ENCODE measurements around the gene C5AR1.
"Not testable (repeated sequence)": the region's sequence is repeated elsewhere in the genome, so short reads cannot be mapped to it uniquely, and the experiment has no call there.

The C5AR1 gene

GRCh38 chr19:47331490-47331889 is 21.8 kb downstream of the C5AR1 start:
- no peak for DNase-seq (ENCODE audit: low read depth in 2 of 3, low spot score in 2 of 3)

DNA sequence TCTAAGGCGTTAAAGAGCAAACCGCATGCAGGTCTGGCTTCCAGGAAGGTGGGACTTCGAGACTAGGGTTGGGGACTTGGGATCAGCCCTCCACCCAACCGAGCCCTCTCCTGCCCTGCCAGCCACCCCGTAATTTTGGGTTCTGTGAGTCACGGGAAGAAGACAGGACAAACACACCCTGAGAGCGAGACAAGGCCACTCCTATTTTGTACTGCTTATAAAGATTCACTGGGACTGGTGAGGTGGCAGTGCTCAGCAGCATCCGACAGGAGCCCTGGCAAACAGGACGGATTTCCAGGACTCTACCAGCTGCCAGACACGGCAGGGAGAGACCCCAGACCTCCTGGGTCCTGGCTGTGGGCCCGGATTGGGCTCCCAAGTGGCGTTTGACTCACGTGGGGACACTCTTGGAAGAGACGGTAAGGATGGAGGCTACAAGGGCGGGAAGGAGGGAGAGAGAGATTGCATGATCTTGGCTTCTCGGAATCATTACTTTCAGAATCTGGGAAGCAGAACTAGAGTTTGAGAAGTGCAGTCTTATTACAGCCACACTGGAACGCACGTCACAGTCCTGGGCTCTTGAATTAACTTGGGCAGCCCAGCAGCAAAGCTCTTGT is 22.4 kb downstream of the C5AR1 start, which contains the start of gene C5AR2:
Gene C5AR2, plus strand, starts transcription at position 245 of the 617 bp plus-strand sequence. CDS start 8,625 bp downstream, outside the sequence.
- DNase-seq (ENCODE audit: low read depth in 2 of 3, low spot score in 2 of 3): no peak

- not testable (repeated sequence) for DNase-seq (ENCODE audit: low read depth in 2 of 3, low spot score in 2 of 3)
Measured at GRCh38 chr19:47336765-47337718, 27.4 kb downstream of the C5AR1 start.

- DNase-seq (ENCODE audit: low read depth in 2 of 3, low spot score in 2 of 3): no peak
Measured at GRCh38 chr19:47339196-47339880, 29.7 kb downstream of the C5AR1 start.

- DNase-seq (ENCODE audit: low read depth in 2 of 3, low spot score in 2 of 3): no peak
Measured at GRCh38 chr19:47340477-47341208, 31.0 kb downstream of the C5AR1 start.

DNA sequence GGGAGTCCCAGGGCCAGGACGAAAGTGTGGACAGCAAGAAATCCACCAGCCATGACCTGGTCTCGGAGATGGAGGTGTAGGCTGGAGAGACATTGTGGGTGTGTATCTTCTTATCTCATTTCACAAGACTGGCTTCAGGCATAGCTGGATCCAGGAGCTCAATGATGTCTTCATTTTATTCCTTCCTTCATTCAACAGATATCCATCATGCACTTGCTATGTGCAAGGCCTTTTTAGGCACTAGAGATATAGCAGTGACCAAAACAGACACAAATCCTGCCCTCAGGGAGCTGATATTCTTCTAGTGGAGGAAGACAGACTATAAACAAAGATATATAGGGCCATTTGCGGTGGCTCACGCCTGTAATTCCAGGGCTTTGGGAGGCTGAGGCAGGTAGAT is 32.1 kb downstream of the C5AR1 start:
- DNase-seq (ENCODE audit: low read depth in 2 of 3, low spot score in 2 of 3): no peak

DNA sequence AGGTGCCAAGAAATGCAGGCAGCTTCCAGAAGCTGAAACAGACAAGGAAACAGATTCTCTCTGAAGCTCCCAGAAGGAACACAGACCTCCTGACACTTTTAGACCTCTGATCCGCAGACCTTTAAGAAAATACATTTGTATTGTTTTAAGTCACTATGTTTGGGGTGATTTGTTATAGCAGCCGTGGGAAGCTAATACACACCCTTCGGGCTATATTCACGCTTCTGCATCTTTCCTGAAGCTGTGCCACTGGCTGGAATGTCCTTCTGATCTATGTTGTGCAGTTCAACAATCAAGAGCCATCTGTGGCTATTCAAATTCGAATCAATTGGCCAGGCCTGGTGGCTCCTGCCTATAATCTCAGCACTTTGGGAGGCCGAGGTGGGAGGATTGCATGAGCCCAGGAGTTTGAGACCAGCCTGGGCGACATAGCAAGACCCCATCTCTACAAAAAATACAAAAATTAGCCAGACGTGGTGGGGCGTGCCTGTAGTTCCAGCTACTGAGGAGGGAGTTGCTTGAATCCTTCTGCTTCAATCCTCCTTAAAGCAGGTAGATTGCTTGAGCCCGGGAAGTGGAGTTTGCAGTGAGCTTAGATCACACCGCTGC is 33.6 kb downstream of the C5AR1 start:
- DNase-seq (ENCODE audit: low read depth in 2 of 3, low spot score in 2 of 3): no peak

DNA sequence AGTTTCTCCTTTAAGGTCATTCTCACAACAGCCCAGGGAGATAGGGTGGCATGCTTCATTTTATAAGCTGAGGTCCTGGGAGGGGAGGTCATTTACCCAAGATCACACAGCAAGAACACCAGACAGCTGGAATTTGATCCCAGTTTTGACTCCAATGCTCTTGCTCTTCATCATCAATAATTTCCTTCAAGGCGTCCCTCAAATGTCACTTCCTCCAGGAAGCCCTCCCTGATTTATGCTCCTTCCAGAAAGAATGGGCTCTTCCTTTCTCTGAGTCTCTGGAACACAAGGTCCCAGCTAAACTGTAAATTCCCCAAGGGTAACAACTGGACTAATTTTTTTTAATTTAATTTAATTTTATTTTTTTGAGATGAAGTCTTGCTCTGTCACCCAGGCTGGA is 34.8 kb downstream of the C5AR1 start:
- DNase-seq (ENCODE audit: low read depth in 2 of 3, low spot score in 2 of 3): no peak

DNA sequence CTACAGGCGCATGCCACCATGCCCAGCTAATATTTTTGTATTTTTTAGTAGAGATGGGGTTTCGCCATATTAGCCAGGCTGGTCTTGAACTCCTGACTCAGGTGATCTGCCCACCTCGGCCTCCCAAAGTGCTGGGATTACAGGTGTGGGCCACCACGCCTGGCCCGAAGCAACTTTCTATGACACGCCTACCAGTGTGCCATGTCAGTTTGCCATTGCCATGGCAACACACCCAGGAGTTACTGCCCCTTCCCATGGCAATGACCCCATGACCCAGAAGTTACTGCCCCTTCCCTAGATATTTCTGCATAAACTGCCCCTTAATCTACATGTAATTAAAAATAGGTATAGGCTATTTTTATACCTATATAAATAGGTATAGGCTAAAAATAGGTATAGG is 36.4 kb downstream of the C5AR1 start:
- DNase-seq (ENCODE audit: low read depth in 2 of 3, low spot score in 2 of 3): not testable (repeated sequence)

DNA sequence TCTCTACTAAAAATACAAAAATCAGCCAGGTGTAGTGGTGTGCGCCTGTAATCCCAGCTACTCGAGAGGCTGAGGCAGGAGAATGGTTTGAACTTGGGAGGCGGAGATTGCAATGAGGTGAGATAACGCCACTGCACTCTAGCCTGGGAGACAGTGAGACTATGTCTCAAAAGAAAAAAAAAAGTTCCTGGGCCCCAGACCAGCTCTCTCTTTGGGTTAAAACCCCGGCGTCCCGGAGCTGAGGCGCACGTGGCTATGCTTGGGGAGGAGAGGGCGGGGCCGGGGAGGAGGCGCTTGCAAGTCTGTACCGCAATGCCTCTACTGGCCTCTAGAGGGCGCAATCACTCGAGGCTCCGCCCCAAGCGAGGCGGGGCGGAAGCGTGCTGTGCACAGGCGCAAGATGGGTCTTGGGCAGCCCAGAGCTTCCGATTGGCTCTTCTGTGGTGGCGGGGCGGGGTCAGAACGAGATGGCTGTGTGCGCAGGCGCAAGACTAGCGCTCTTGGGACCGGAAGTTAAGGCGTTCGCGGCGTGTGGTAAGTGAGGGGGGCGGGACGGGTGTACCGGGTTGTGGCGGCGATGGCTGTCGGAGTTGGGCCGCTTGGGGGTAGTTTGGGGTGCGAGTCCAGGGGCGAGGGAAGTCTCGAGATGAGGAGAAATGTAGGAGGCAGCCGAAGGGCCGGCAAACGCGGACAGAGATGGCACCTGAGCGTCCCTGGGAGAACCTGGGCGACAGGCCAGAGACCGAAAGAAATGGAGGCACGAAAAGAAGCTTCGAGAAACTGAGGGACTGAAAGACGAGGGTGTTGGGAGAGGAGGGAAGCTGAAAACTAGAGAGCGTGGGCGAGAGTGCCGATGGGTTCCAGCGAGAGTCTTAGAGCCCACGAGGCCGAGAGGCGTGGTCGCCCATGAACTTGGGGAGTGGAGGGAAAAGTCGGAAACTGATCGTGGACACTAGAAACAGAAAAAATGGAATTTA is 39.4 kb downstream of the C5AR1 start, which contains the start of gene DHX34:
Gene DHX34, plus strand, starts transcription at position 497 of the 977 bp plus-strand sequence. CDS start 3,716 bp downstream, outside the sequence.
- DNase-seq (ENCODE audit: low read depth in 2 of 3, low spot score in 2 of 3): peak; percentile 95 to 98 (median 98)

DNA sequence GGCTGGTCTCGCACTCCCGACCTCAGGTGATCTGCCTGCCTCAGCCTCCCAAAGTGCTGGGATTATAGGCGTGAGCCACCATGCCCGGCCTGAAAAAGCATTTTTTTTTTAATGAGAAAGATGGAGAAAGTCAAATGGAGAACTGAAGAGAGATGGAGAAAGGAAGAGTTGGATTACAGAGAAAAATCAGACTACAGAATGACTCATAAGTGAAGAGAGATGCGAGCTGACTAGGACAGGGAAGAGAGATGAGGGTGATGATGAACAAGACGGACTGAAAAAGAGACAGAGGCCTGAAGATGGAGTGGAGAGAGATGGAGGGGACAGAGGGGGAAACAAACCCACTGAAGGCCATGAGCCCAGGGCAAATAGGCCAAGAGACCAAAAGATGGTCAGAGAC is 41.0 kb downstream of the C5AR1 start:
- DNase-seq (ENCODE audit: low read depth in 2 of 3, low spot score in 2 of 3): no peak

- no peak for DNase-seq (ENCODE audit: low read depth in 2 of 3, low spot score in 2 of 3)
Measured at GRCh38 chr19:47351548-47351947, 41.9 kb downstream of the C5AR1 start.

- no peak for DNase-seq (ENCODE audit: low read depth in 2 of 3, low spot score in 2 of 3)
Measured at GRCh38 chr19:47352095-47352494, 42.4 kb downstream of the C5AR1 start.

- DNase-seq (ENCODE audit: low read depth in 2 of 3, low spot score in 2 of 3): no peak
Measured at GRCh38 chr19:47353307-47353712, 43.6 kb downstream of the C5AR1 start.

DNA sequence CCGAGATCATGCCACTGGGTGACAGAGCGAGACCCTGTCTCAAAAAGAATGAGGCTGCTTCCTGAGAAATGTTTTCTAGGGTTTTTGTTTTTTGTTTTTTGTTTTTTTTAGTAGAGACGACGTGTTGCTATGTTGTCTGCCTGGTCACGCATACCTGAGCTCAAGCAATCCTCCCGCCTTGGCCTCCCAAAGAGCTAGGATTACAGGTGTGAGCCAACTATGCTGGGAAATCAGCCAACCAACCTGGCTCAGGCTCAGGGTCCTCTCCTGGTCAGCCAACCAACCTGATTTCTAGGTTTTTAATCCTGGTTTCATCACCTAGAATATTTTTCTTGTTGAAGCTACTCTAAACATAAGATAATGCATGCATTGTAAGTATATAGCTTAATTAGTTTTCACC is 47.2 kb downstream of the C5AR1 start:
- no peak for DNase-seq (ENCODE audit: low read depth in 2 of 3, low spot score in 2 of 3)

DNA sequence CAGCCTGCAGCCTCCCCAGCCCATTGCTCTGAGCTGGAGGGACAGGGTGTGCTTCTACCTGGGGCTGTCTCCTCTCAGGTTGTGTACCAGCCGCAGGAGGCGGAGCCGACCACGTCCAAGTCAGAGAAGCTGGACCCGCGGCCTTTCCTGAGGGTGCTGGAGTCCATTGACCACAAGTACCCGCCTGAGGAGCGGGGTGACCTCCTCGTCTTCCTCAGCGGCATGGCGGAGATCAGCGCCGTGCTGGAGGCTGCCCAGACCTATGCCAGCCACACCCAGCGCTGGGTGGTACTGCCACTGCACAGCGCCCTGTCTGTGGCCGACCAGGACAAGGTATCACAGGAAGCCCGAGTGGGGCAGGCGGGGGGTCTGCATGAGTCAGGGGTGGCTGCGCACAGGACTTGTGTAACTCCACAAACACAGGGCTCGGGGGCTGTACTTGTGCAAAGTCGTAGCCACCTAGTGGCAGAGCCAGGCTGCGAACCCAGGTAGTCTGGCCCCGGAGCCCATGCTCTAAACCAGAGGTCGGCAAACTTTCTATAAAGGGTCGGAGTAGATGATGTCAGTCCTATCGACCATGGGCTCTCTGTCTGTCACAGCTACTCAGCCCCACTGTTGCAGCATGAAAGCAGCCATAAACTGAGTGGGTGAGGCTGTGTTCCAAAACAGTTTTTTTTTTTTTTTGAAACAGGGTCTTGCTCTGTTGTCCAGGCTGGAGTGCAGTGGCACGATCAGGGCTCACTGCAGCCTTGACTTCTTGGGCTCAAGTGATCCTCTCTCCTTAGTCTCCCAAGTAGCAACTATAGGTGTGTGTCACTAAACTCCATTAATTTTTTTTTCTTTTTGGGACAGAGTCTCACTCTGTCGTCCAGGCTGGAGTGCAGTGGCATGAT is 48.4 kb downstream of the C5AR1 start:
- no peak for DNase-seq (ENCODE audit: low read depth in 2 of 3, low spot score in 2 of 3)

- DNase-seq (ENCODE audit: low read depth in 2 of 3, low spot score in 2 of 3): no peak
Measured at GRCh38 chr19:47358936-47359335, 49.3 kb downstream of the C5AR1 start.

- no peak for DNase-seq (ENCODE audit: low read depth in 2 of 3, low spot score in 2 of 3)
Measured at GRCh38 chr19:47362321-47362720, 52.7 kb downstream of the C5AR1 start.

Measured in activated CD8-positive, alpha-beta memory T cell treated with anti-CD3 and anti-CD28 coated beads for 48 hours (primary cell).